NOMO-1 treated with DMSO at 0.1 percent for 48 hours (cell line): ENCODE data around the gene STKLD1.

Source experiments
- DNase-seq: peaks from one replicate; lab custom pipeline; 2025; ENCODE audit not compliant: unreplicated experiment; lab: John Stamatoyannopoulos, UW

The STKLD1 gene

DNA sequence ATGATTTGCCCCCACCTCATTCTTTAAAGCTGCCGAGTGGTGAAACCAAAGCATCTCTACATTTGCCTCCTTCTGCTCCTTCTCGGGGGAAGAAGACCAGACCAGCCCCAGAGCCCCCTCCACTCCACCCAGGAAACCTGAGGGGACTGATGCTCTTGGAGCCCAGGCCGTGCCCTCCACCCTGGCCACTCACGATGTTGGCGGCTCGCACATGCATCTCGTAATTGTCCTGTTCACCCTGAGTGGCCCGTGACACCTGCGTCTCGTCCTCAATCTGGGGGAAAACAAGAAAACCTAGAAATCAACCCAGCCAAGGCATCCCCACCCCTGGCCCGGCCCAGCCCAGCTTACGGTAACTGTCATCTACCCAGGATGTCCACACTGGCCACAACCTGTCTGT is 31.2 kb upstream of the STKLD1 start:
- no peak for DNase-seq

GRCh38 chr9:133345596-133345995 is 30.6 kb upstream of the STKLD1 start:
- DNase-seq = no peak

- DNase-seq = no peak
Observed at GRCh38 chr9:133346021-133346785, 30.0 kb upstream of the STKLD1 start.

GRCh38 chr9:133347515-133347984 is 28.6 kb upstream of the STKLD1 start:
- peak; percentile 36 for DNase-seq

DNA sequence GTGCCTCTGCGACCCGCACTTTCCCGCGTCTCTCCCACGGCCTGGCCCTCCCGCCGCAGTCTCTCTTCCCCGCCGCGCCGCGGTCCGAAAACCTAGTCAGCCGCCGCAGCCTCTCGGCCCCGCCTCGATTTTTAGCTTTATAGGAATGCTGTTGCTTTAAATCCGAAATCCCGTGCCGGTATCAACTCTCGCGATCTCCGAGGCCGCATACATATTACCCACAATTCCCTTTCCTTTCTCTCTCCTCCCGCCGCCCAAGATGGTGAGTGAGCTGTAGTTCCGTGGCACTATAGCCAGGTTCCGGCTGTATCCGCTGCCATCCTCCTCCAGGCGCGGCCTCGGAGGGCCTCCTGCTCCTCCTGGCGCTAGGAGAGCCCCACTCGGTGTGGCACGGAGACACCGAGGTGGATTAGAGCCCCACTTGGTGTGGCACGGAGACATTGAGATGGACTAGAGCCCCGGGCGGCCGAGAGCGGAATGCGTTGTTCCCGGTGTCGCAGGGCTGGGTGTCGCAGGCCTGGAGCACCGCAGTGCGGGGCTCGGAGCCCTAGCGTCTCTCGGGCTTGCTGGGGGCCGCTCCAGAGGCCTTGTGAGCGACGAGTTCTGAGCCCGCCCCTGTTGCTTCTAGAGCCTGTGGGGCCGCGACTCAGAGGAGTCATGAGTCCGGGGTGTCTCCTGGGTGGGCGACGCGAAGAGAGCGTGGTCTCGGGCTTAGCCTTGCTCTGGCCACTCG is 28.0 kb upstream of the STKLD1 start, which contains the start of the genes MED22 and RPL7A:
MED22 (minus strand) TSS at position 147 of the 733 bp plus-strand sequence. CDS start 1,469 bp downstream, outside the sequence.
RPL7A (plus strand) TSS at position 234 of the 733 bp plus-strand sequence; CDS start at position 260, 26 bp downstream.
- DNase-seq = peak; percentile 94

DNA sequence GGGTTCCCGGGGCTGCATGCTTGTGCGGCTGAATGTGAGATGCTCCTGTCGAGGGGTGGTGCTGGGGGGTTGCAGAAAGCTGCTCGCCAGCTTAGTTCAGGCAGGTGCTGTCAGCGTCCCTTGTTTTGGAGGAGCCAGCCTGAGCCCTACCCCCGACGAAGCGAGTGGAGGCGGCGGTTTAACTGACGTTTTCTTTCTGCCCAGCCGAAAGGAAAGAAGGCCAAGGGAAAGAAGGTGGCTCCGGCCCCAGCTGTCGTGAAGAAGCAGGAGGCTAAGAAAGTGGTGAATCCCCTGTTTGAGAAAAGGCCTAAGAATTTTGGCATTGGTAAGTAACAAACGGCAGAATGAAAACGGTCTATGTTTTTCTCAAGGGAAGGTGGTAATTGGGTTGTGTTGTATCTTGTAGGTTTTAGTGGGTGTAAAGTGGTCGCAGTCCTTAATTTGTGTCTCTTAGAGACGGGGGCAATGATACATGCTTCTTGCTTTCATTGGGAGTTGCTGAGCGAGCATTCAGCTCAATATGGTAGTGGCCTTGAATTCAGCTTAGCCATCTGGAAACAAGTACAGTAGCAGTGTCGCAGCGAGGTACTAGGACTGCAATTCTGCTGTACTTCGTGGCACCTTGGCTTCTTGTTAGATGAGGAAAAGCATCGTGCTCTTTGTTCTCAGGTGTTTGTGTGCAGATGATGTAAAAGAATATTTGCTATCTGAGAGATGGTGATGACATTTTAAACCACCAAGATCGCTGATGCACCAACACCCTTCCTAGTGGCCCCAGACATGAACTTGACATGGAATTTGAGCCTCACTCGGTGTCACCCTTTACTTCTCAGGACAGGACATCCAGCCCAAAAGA is 27.2 kb upstream of the STKLD1 start:
- no peak for DNase-seq

DNA sequence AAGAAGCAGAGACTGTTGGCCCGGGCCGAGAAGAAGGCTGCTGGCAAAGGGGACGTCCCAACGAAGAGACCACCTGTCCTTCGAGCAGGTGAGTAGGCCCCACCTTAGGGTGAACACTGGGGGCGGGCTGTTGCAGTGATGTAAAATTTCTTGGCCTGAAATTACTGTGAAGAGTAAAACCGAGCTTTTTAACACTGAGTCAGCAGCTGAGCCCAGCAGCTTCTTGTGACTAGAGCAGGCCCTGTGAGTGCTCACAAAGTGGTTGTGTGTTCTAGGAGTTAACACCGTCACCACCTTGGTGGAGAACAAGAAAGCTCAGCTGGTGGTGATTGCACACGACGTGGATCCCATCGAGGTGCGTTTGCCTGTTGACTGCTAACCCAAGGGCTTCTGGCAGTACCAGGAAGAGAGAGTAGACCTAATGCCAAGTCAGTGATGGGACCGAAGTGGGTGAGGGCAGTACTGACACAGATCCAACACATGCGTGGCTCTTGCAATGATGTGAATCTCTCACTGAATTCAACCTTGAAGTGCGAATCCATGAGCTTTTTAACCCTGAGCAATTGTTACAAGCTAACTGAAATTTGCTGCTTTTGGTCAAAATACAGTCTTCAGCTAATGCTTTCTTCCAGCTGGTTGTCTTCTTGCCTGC is 26.1 kb upstream of the STKLD1 start:
- DNase-seq = no peak

- DNase-seq = no peak
Observed at GRCh38 chr9:133351526-133351907, 24.6 kb upstream of the STKLD1 start.

DNA sequence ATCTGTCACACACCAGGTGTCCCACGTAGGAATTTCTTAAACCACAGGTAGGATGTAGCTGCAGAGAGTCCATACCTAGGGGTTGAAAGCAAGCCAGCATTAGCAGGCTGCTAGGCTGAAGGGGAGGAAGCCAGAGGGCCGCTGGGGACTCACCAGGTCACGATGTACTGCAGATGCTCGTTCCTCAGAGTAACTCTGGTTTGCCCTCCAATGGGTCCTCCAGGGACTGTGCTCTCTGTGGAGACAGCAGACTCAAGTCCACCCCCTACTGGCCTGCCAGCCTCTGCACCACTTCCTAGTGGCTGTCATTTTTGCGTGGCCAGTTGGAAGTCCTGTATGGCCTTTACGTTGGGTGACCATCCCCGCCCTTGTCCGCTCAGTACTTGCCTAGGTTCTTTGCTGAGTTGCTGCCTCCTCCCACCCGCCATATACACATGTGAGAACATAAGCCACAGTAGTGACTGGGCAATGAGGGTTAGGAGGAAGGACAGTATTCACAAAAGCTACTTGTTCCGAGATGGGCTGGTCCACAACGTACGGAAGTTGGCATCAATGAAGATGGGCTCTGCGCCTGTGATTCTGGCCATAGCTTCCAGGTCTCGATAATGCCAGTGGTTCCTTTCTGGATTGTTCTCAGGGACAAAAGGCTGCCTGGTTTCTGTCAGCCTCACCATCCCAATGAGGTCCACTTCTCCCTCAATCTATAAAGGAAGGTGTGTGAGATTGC is 24.1 kb upstream of the STKLD1 start:
- peak; percentile 71 for DNase-seq

DNA sequence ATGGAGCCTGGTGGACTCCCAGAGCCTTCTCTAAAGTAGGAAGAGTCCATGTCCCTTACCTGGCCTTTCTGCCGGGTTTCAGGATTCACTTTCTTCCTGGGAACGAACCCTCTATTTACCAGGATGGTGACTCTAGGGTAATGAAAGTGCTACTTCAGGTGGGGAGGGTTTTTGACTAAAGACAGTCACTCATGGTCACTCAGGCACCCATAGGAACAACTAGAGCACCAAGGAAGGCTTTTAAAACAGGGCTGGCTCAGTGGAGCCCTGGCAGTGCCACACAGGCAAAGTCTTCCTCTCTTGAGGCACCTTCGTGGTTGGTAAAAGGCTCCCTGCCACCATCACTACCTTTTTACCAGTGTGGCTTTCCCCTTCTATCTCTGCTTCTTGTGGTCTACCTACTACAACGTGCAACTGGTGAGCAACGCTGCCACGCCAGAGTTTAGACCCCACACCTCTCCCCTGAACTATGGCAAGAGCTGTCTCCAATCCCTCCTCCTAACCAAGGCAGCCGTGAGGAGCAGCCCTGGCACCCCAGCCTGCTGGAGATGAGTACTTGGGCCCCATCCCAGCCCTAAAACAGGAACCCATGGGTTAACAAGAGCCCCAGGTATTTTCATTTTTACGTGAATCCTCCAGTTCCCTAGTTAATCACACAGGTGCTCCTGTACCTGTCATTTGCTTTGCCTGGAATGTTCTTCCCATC is 23.4 kb upstream of the STKLD1 start:
- no peak for DNase-seq

DNA sequence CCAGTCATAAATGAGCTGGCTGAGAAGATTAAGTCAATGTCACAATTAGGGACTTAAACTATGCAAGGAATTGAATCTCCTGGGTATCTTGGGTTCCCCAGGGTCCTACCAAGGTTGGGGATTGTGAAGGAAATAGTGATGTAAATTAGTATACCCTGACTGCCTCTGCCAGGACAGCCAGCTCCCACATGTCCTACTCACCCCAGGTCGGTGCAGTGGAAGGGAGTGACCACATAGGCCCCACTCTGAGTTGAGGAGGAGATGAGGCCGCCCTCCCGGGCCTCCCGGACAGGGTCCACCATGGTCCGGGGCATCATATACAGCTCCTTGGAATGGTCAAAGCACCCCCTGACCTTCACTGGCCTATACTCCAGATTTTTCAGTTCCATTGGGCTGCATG is 22.6 kb upstream of the STKLD1 start:
- DNase-seq = no peak

- peak; percentile 60 for DNase-seq
Observed at GRCh38 chr9:133354766-133355165, 21.4 kb upstream of the STKLD1 start.

GRCh38 chr9:133355881-133356357 is 20.2 kb upstream of the STKLD1 start:
- peak; percentile 32 for DNase-seq

DNA sequence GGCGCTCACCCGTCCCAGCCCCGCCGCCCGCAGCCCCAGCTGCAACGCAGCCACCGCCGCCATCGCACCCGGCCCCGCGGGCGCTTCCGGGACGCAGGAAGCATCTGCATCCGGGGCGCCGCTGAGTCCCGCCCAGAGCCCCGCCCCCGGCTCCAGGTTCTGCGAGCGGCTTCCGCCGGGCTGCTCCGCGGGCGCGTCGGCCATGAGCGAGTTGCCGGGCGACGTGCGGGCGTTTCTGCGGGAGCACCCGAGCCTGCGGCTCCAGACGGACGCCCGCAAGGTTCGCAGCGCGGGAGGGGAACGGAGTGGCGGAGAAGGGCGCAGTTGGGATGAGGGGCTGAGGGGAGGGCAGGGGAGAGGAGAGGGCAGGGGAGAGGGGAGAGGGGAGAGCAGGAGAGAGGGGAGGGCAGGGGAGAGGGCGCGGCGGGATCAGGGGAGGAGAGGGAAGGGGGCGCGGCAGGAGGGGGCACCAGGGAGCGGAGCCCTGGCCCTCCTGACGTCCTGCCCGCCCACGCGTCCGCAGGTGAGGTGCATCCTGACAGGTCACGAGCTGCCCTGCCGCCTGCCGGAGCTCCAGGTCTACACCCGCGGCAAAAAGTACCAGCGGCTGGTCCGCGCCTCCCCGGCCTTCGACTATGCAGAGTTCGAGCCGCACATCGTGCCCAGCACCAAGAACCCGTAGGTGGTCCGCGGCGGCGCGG is 19.6 kb upstream of the STKLD1 start, which contains the start of the genes SURF1 and SURF2:
SURF1 (minus strand) TSS at position 97 of the 701 bp plus-strand sequence; CDS start at position 63, 34 bp downstream.
SURF2 (plus strand) TSS at position 160 of the 701 bp plus-strand sequence; CDS start at position 203, 43 bp downstream.
- DNase-seq = peak; percentile 41

GRCh38 chr9:133357656-133358055 is 18.5 kb upstream of the STKLD1 start:
- no peak for DNase-seq

GRCh38 chr9:133359399-133360175 is 16.6 kb upstream of the STKLD1 start:
- no peak for DNase-seq
